Bronchial epithelial cell (primary cell): Measurements from ENCODE around the gene IGFBP5. TPM values are rescaled to one million over a fixed set of nuclear protein-coding genes. Genes with fewer than 3 reads are reported as not detected.

ENCODE experiments used
- DNase-seq: peaks from one replicate; pipeline ENCODE4 v3.0.0-alpha.2; 2010; ENCODE audit warnings: low read depth
- FAIRE-seq: peaks from 2 replicates; lab custom pipeline; 2011; peaks lifted over from hg19 to GRCh38; lab: Jason Lieb, UNC
- H3K27me3 ChIP-seq: 2 replicates; pipeline ENCODE4 v1.5.1; 2011; ENCODE audit warnings: low read length; ENCODE audit not compliant: control insufficient read depth, insufficient read depth
- H3K36me3 ChIP-seq: 2 replicates; pipeline ENCODE4 v1.5.1; 2011; ENCODE audit warnings: low read length; ENCODE audit not compliant: control insufficient read depth, insufficient read depth
- H3K4me3 ChIP-seq: 2 replicates; pipeline ENCODE4 v1.5.1; 2011; ENCODE audit warnings: mild to moderate bottlenecking, low read depth, low read length, control low read depth
- CTCF ChIP-seq: IDR thresholded peaks from 2 replicates; pipeline ENCODE4 v1.5.1; 2011; ENCODE audit warnings: mild to moderate bottlenecking, moderate library complexity, low read length, control low read depth, inconsistent platforms; ENCODE audit not compliant: insufficient read depth, severe bottlenecking
- total RNA-seq: library from RNA; depleted of rRNA; stranded (reverse); fragments of >200 nt; gene quantifications from 2 replicates; pipeline ENCODE4 v1.2.1, GENCODE V29; 2014

IGFBP5 gene
- total RNA-seq, 1 donor from 2014 or later = 9.2 TPM

DNA sequence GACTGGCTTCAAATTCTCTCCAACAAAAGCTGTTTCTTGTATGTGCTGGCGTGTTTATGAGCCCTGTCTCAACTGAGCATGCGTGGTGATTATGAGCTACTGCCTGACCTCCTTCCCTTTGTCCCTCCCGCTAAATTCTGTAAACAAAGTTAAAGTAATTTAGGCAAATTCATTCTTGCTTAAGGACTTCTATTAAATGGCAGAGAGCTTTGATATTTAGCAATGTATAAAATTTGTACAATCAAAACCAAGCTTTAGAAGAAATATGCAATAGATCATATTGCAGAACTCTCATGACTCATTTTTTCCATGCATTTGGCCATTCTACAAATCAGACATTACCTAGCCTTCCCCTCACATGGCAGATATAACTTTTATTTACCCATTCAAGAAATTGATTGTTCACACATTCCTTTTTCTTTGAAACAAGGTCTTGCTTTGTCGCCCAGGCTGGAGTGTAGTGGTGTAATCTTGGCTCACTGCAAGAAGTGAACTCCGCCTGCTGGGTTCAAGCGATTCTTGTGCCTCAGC, 43.9 kb downstream of the IGFBP5 start:
- no peaks in the 10 kb centered on the region for H3K27me3 ChIP-seq
- no peaks in the 10 kb centered on the region for H3K36me3 ChIP-seq
- no peak for TF ChIP-seq CTCF
- no peak overlapping the region for H3K4me3 ChIP-seq
- peak; percentile 82 for DNase-seq
- FAIRE-seq = no peak

- no peaks in the 10 kb centered on the region for H3K27me3 ChIP-seq
- H3K4me3 ChIP-seq = no peak overlapping the region
- TF ChIP-seq CTCF = no peak
- DNase-seq (no peak), FAIRE-seq (peak; percentile 13)
- H3K36me3 ChIP-seq = no peaks in the 10 kb centered on the region
Measured at GRCh38 chr2:216650626-216651257, 44.6 kb downstream of the IGFBP5 start.

- H3K36me3 ChIP-seq = no peaks in the 10 kb centered on the region
- DNase-seq (no peak), FAIRE-seq (no peak)
- no peak overlapping the region for H3K4me3 ChIP-seq
- TF ChIP-seq CTCF = no peak
- no peaks in the 10 kb centered on the region for H3K27me3 ChIP-seq
Measured at GRCh38 chr2:216649574-216649973, 45.8 kb downstream of the IGFBP5 start.

GRCh38 chr2:216648105-216648504, 47.2 kb downstream of the IGFBP5 start:
- no peak overlapping the region for H3K4me3 ChIP-seq
- no peak for TF ChIP-seq CTCF
- DNase-seq (peak; percentile 75), FAIRE-seq (no peak)
- no peaks in the 10 kb centered on the region for H3K27me3 ChIP-seq
- H3K36me3 ChIP-seq = no peaks in the 10 kb centered on the region

GRCh38 chr2:216646116-216646515, 49.2 kb downstream of the IGFBP5 start:
- FAIRE-seq = no peak
- no peak for TF ChIP-seq CTCF
- DNase-seq = no peak
- Histone ChIP-seq H3K27me3 (no peaks in the 10 kb centered on the region), H3K4me3 (no peak overlapping the region), H3K36me3 (peaks cover 1% of the 10 kb centered on the region)

DNA sequence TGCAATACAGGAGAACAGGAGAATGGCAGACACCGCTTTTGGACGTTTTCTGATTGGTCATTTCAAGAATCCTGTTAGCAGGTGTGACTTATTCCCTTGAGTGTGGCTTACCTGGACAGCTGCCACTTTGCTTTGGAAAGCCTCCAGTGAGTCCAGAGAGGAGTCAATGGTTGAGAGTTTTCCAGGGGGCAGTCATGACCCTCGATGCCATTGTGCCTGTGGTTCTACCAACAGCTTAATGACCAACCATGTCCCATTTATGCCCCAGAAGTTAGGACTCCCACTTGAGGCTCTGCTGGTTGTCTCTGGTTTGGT, 49.8 kb downstream of the IGFBP5 start:
- no peaks in the 10 kb centered on the region for H3K27me3 ChIP-seq
- peaks cover 1% of the 10 kb centered on the region for H3K36me3 ChIP-seq
- TF ChIP-seq CTCF = no peak
- H3K4me3 ChIP-seq = no peak overlapping the region
- no peak for FAIRE-seq
- DNase-seq = no peak
